Measurements from ENCODE around the gene WDFY3.

GRCh38 chr4:84699001-84699671 is 267.4 kb downstream of the WDFY3 start:
- no peak for TF ChIP-seq EP300 (IDR thresholded peaks at IDR 0.05)
- TF ChIP-seq, protein P1, sequence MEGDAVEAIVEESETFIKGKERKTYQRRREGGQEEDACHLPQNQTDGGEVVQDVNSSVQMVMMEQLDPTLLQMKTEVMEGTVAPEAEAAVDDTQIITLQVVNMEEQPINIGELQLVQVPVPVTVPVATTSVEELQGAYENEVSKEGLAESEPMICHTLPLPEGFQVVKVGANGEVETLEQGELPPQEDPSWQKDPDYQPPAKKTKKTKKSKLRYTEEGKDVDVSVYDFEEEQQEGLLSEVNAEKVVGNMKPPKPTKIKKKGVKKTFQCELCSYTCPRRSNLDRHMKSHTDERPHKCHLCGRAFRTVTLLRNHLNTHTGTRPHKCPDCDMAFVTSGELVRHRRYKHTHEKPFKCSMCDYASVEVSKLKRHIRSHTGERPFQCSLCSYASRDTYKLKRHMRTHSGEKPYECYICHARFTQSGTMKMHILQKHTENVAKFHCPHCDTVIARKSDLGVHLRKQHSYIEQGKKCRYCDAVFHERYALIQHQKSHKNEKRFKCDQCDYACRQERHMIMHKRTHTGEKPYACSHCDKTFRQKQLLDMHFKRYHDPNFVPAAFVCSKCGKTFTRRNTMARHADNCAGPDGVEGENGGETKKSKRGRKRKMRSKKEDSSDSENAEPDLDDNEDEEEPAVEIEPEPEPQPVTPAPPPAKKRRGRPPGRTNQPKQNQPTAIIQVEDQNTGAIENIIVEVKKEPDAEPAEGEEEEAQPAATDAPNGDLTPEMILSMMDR (IDR thresholded peaks at IDR 0.05): no peak

All from suprapubic skin (tissue), 3 donors.